Colonic mucosa (tissue), 4 donors: ENCODE measurements around the gene PDZD2. TPM values are rescaled to one million over a fixed set of nuclear protein-coding genes. Genes with fewer than 3 reads are reported as not detected.

Experiments used
- DNase-seq: peaks from one replicate; pipeline ENCODE4 v3.0.0-alpha.2; 2020
- H3K27ac ChIP-seq: fragments of 200-600 bp; one replicate; pipeline ENCODE4 v1.8.0; 2021
- H3K27me3 ChIP-seq: fragments of 200-600 bp; one replicate; pipeline ENCODE4 v1.8.0; 2021
- H3K36me3 ChIP-seq: fragments of 200-600 bp; one replicate; pipeline ENCODE4 v1.8.0; 2021
- H3K4me1 ChIP-seq: fragments of 200-600 bp; one replicate; pipeline ENCODE4 v1.8.0; 2021; ENCODE audit warnings: mild to moderate bottlenecking
- H3K4me3 ChIP-seq: fragments of 200-600 bp; one replicate; pipeline ENCODE4 v1.8.0; 2021
- H3K9ac ChIP-seq, 2 donors: one replicate each; pipeline ENCODE4 v1.7.0; 2013; ENCODE audit warnings: control low read depth in 2 of 2, low read depth in 2 of 2, low read length in 2 of 2
- H3K9me3 ChIP-seq: fragments of 200-600 bp; one replicate; pipeline ENCODE4 v1.8.0; 2021
- CTCF ChIP-seq: fragments of 200-600 bp; IDR thresholded peaks from one replicate; pipeline ENCODE4 v1.8.0; 2022; ENCODE audit warnings: antibody characterized with exemption, mild to moderate bottlenecking
- intact Hi-C: fragments of 100-400 bp; cut with DNase I; formaldehyde crosslinking; loops from one replicate; pipeline ENCODE4 v1.14.1; 2022
- total RNA-seq, 2 donors: library from RNA; stranded (reverse); fragmentation: NEBNext Ultra II Directional in 1 of 2; extraction: Animal tissue kit (Norgen Biotek cat#: 25700) in 1 of 2; gene quantifications; one replicate each; pipeline ENCODE4 v1.2.1, GENCODE V29; 2021
- donor health status: healthy.
- donor health status: DM: no; HTN: no; CAD: no.
- donor health status: DM: no; HTN: no; CAD: no.

The PDZD2 gene
- total RNA-seq, 2 donors from 2014 or later = 1.8 to 2.3 TPM

- intact Hi-C loops = no loop called here
- Histone ChIP-seq H3K9me3 (no peaks in the 10 kb centered on the region), H3K27me3 (no peaks in the 10 kb centered on the region), H3K27ac (no peak overlapping the region), H3K9ac (no peak overlapping the region), H3K4me1 (no peaks in the 10 kb centered on the region), H3K36me3 (no peaks in the 10 kb centered on the region), H3K4me3 (no peak overlapping the region)
- no peak for TF ChIP-seq CTCF
- no peak for DNase-seq
These were observed 282.9 kb downstream of the PDZD2 start for GRCh38 chr5:31921852-31922305.

- H3K9ac ChIP-seq = no peak overlapping the region
- no peaks in the 10 kb centered on the region for H3K9me3 ChIP-seq
- no peaks in the 10 kb centered on the region for H3K36me3 ChIP-seq
- no peak for DNase-seq
- H3K4me1 ChIP-seq = no peaks in the 10 kb centered on the region
- TF ChIP-seq CTCF = no peak
- H3K4me3 ChIP-seq = no peak overlapping the region
- no peaks in the 10 kb centered on the region for H3K27me3 ChIP-seq
- H3K27ac ChIP-seq = no peak overlapping the region
- intact Hi-C loops = no loop called here
These were observed 285.1 kb downstream of the PDZD2 start for GRCh38 chr5:31924005-31924404.

- no peaks in the 10 kb centered on the region for H3K9me3 ChIP-seq
- no peak overlapping the region for H3K9ac ChIP-seq
- H3K27me3 ChIP-seq = no peaks in the 10 kb centered on the region
- no peaks in the 10 kb centered on the region for H3K4me1 ChIP-seq
- DNase-seq = no peak
- no peak overlapping the region for H3K27ac ChIP-seq
- no peaks in the 10 kb centered on the region for H3K36me3 ChIP-seq
- H3K4me3 ChIP-seq = no peak overlapping the region
- intact Hi-C loops = no loop called here
- no peak for TF ChIP-seq CTCF
These were observed 292.9 kb downstream of the PDZD2 start for GRCh38 chr5:31931874-31932273.

- H3K9ac ChIP-seq = no peak overlapping the region
These were observed 295.2 kb downstream of the PDZD2 start for GRCh38 chr5:31934156-31934555.

GRCh38 chr5:31935496-31936369 lies 296.8 kb downstream of the PDZD2 start:
- Histone ChIP-seq H3K9ac (no peak overlapping the region), H3K27me3 (no peaks in the 10 kb centered on the region), H3K4me3 (no peak overlapping the region), H3K27ac (no peak overlapping the region), H3K4me1 (no peaks in the 10 kb centered on the region), H3K36me3 (no peaks in the 10 kb centered on the region), H3K9me3 (no peaks in the 10 kb centered on the region)
- intact Hi-C loops = no loop called here
- DNase-seq = no peak
- TF ChIP-seq CTCF = no peak

More at GRCh38 chr5:31934156-31934555, 295.2 kb downstream of the PDZD2 start:
- no peak for DNase-seq
- H3K4me1 ChIP-seq = no peaks in the 10 kb centered on the region
- no peaks in the 10 kb centered on the region for H3K27me3 ChIP-seq
- H3K36me3 ChIP-seq = no peaks in the 10 kb centered on the region
- TF ChIP-seq CTCF = no peak
- intact Hi-C loops = no loop called here
- no peaks in the 10 kb centered on the region for H3K9me3 ChIP-seq
- no peak overlapping the region for H3K4me3 ChIP-seq
- no peak overlapping the region for H3K27ac ChIP-seq
